Activated T-cell treated with anti-CD3 and anti-CD28 coated beads for 1 hour (primary cell): ENCODE results near the gene PTPRK.

Experiments used
- DNase-seq: peaks from one replicate; pipeline ENCODE4 v3.0.0-alpha.2; 2020; ENCODE audit warnings: low read depth

PTPRK gene

GRCh38 chr6:128192972-128193371, 327.4 kb downstream of the PTPRK start:
- no peak for DNase-seq

GRCh38 chr6:128188678-128189077, 331.7 kb downstream of the PTPRK start:
- no peak for DNase-seq

GRCh38 chr6:128186729-128187128, 333.7 kb downstream of the PTPRK start:
- no peak for DNase-seq

GRCh38 chr6:128179876-128180438, 340.4 kb downstream of the PTPRK start:
- DNase-seq: no peak

- no peak for DNase-seq
These were observed 345.7 kb downstream of the PTPRK start for GRCh38 chr6:128174724-128175123.

- DNase-seq: no peak
These were observed 347.4 kb downstream of the PTPRK start for GRCh38 chr6:128172752-128173682.

- DNase-seq: no peak
These were observed 348.3 kb downstream of the PTPRK start for GRCh38 chr6:128172081-128172480.

GRCh38 chr6:128171182-128171581, 349.2 kb downstream of the PTPRK start:
- no peak for DNase-seq

- DNase-seq: no peak
These were observed 352.2 kb downstream of the PTPRK start for GRCh38 chr6:128168244-128168643.

GRCh38 chr6:128167552-128167951, 352.8 kb downstream of the PTPRK start:
- DNase-seq: no peak

GRCh38 chr6:128164254-128164653, 356.1 kb downstream of the PTPRK start:
- DNase-seq: no peak

GRCh38 chr6:128162423-128162822, 358.0 kb downstream of the PTPRK start:
- no peak for DNase-seq

GRCh38 chr6:128161839-128162238, 358.6 kb downstream of the PTPRK start:
- no peak for DNase-seq

GRCh38 chr6:128161263-128161662, 359.1 kb downstream of the PTPRK start:
- no peak for DNase-seq

- no peak for DNase-seq
These were observed 361.9 kb downstream of the PTPRK start for GRCh38 chr6:128158496-128158895.

- DNase-seq: no peak
These were observed 363.9 kb downstream of the PTPRK start for GRCh38 chr6:128156321-128157111.

GRCh38 chr6:128155826-128156225, 364.6 kb downstream of the PTPRK start:
- no peak for DNase-seq

GRCh38 chr6:128152551-128152950, 367.8 kb downstream of the PTPRK start:
- DNase-seq: no peak

- no peak for DNase-seq
These were observed 370.0 kb downstream of the PTPRK start for GRCh38 chr6:128150376-128150775.

- no peak for DNase-seq
These were observed 370.6 kb downstream of the PTPRK start for GRCh38 chr6:128149796-128150195.

- DNase-seq: no peak
These were observed 376.1 kb downstream of the PTPRK start for GRCh38 chr6:128144320-128144719.

- no peak for DNase-seq
These were observed 378.5 kb downstream of the PTPRK start for GRCh38 chr6:128141932-128142331.

GRCh38 chr6:128139519-128139918, 380.9 kb downstream of the PTPRK start:
- DNase-seq: no peak
